H1 (cell line): ENCODE results near the gene DIPK1A. TPM values are rescaled to one million over a fixed set of nuclear protein-coding genes. Genes with fewer than 3 reads are reported as not detected.

Experiments used
- CTCF ChIA-PET: fragments of 300-600 bp; sonication (Branson Sonifier 250); formaldehyde crosslinking; loops from one replicate; lab custom pipeline; 2021; ENCODE audit not compliant: partially characterized antibody; lab: Charles Lee
- POLR2A ChIA-PET: fragments of 300-600 bp; sonication (Branson Sonifier 250); formaldehyde crosslinking; loops from one replicate; lab custom pipeline; 2021; ENCODE audit warnings: inconsistent platforms; ENCODE audit not compliant: partially characterized antibody; lab: Charles Lee
- DNase-seq, 2 experiments: peaks; one replicate each; pipeline versions ENCODE4 v3.0.0 to v3.0.0-alpha.2; 2010 to 2022; ENCODE audit warnings: low spot score in 2 of 2, low read depth in 1 of 2, mixed read lengths in 1 of 2
- FAIRE-seq: peaks from 2 replicates; lab custom pipeline; 2011; peaks lifted over from hg19 to GRCh38; lab: Jason Lieb, UNC
- H2AFZ ChIP-seq: 2 replicates; pipeline ENCODE4 v1.8.1; 2012; ENCODE audit warnings: low read length, inconsistent platforms
- H2AK5ac ChIP-seq: 2 replicates; pipeline ENCODE4 v1.6.1; 2013; ENCODE audit warnings: low read depth, low read length
- H2BK120ac ChIP-seq: replicated peaks from 2 replicates; pipeline ENCODE3; 2013; ENCODE audit warnings: low read depth, low read length, inconsistent platforms
- H2BK12ac ChIP-seq: 2 replicates; pipeline ENCODE4 v1.6.1; 2013; ENCODE audit warnings: low read depth, low read length
- H2BK15ac ChIP-seq: 2 replicates; pipeline ENCODE4 v1.6.1; 2013; ENCODE audit warnings: low read length
- H2BK20ac ChIP-seq: 2 replicates; pipeline ENCODE4 v1.6.1; 2013; ENCODE audit warnings: low read length
- H2BK5ac ChIP-seq: 2 replicates; pipeline ENCODE4 v1.6.1; 2013; ENCODE audit warnings: low read depth, low read length
- H3K14ac ChIP-seq: 2 replicates; pipeline ENCODE4 v1.6.1; 2013; ENCODE audit warnings: inconsistent platforms; ENCODE audit not compliant: insufficient read length
- H3K18ac ChIP-seq: 2 replicates; pipeline ENCODE4 v1.6.1; 2013; ENCODE audit warnings: low read length; ENCODE audit errors: extremely low read depth
- H3K23ac ChIP-seq: 2 replicates; pipeline ENCODE4 v1.6.1; 2013; ENCODE audit warnings: inconsistent platforms; ENCODE audit not compliant: insufficient read length
- H3K23me2 ChIP-seq: 2 replicates; pipeline ENCODE4 v1.6.1; 2013; ENCODE audit warnings: low read depth, low read length
- H3K27ac ChIP-seq: 2 replicates; pipeline ENCODE4 v1.6.1; 2011; ENCODE audit warnings: low read depth, low read length, inconsistent platforms
- H3K27me3 ChIP-seq, 4 experiments: replicated peaks in 1 of 4; 1 replicate in 1 of 4; 2 replicates in 3 of 4; pipeline versions ENCODE4 v1.6.1 to v1.8.1; 2011 to 2013; ENCODE audit warnings: low read length in 3 of 4, mild to moderate bottlenecking in 3 of 4, inconsistent platforms in 2 of 4, mixed read lengths in 2 of 4, moderate library complexity in 1 of 4; ENCODE audit not compliant: control insufficient read depth in 3 of 4, insufficient read depth in 3 of 4; ENCODE audit errors: extremely low read depth in 1 of 4
- H3K36me3 ChIP-seq, 4 experiments: 2 replicates each; pipeline versions ENCODE4 v1.6.1 to v1.8.1; 2011 to 2013; ENCODE audit warnings: mild to moderate bottlenecking in 4 of 4, low read length in 3 of 4, moderate library complexity in 2 of 4, control low read depth in 1 of 4, inconsistent platforms in 1 of 4; ENCODE audit not compliant: insufficient read depth in 4 of 4, control insufficient read depth in 2 of 4
- H3K4ac ChIP-seq: replicated peaks from 2 replicates; pipeline ENCODE3; 2013; ENCODE audit warnings: low read length, low read depth, mixed read lengths, inconsistent platforms; ENCODE audit not compliant: insufficient read length
- H3K4me1 ChIP-seq, 4 experiments: replicated peaks in 1 of 4; 1 replicate in 1 of 4; 2 replicates in 3 of 4; pipeline versions ENCODE4 v1.6.1 to v1.8.1; 2011 to 2013; ENCODE audit warnings: low read length in 3 of 4, inconsistent platforms in 2 of 4, mixed read lengths in 1 of 4; ENCODE audit not compliant: insufficient read depth in 4 of 4, control insufficient read depth in 3 of 4
- H3K4me2 ChIP-seq, 2 experiments: 2 replicates each; pipeline versions ENCODE4 v1.6.1 to v1.8.1; 2011 to 2013; ENCODE audit warnings: low read depth in 2 of 2, low read length in 2 of 2, control low read depth in 1 of 2, inconsistent platforms in 1 of 2, mild to moderate bottlenecking in 1 of 2; ENCODE audit not compliant: insufficient read depth in 1 of 2
- H3K4me3 ChIP-seq, 4 experiments: fragments of 200-600, 300-600 bp in 1 of 4; sonication (generic), shearing (Covaris generic), sonication (Bioruptor Twin) in 1 of 4; 2 replicates each; pipeline versions ENCODE4 v1.5.1 to v1.8.1; 2011 to 2016; ENCODE audit warnings: low read length in 4 of 4, low read depth in 3 of 4, control low read depth in 2 of 4, inconsistent platforms in 2 of 4, mild to moderate bottlenecking in 2 of 4, mixed read lengths in 1 of 4, moderate library complexity in 1 of 4; ENCODE audit not compliant: insufficient read depth in 2 of 4; ENCODE audit errors: extremely low read depth in 1 of 4
- H3K56ac ChIP-seq: replicated peaks from 2 replicates; pipeline ENCODE3; 2013; ENCODE audit warnings: low read depth, mild to moderate bottlenecking, mixed read lengths, low read length, inconsistent platforms; ENCODE audit not compliant: insufficient read length
- H3K79me1 ChIP-seq: 2 replicates; pipeline ENCODE4 v1.6.1; 2013; ENCODE audit warnings: low read depth, low read length, control low read depth
- H3K79me2 ChIP-seq, 2 experiments: 2 replicates each; pipeline versions ENCODE4 v1.6.1 to v1.8.1; 2012 to 2013; ENCODE audit warnings: low read length in 2 of 2, mild to moderate bottlenecking in 2 of 2, inconsistent platforms in 1 of 2; ENCODE audit not compliant: insufficient read depth in 2 of 2, control insufficient read depth in 1 of 2
- H3K9ac ChIP-seq, 4 experiments: replicated peaks in 1 of 4; 1 replicate in 1 of 4; 2 replicates in 3 of 4; pipeline versions ENCODE4 v1.6.1 to v1.8.1; 2011 to 2013; ENCODE audit warnings: low read depth in 3 of 4, low read length in 3 of 4, control low read depth in 2 of 4, mild to moderate bottlenecking in 2 of 4, moderate library complexity in 2 of 4, inconsistent platforms in 1 of 4; ENCODE audit errors: extremely low read depth in 1 of 4
- H3K9me3 ChIP-seq, 2 experiments: 2 replicates each; pipeline versions ENCODE4 v1.6.1 to v1.8.1; 2012 to 2013; ENCODE audit warnings: mild to moderate bottlenecking in 2 of 2, moderate library complexity in 2 of 2, control low read depth in 1 of 2, inconsistent platforms in 1 of 2, low read depth in 1 of 2, low read length in 1 of 2, mixed read lengths in 1 of 2; ENCODE audit not compliant: insufficient read depth in 2 of 2
- H4K20me1 ChIP-seq, 2 experiments: replicated peaks in 1 of 2; 2 replicates each; pipeline versions ENCODE3 to v1.8.1; 2011 to 2013; ENCODE audit warnings: inconsistent platforms in 2 of 2, low read length in 2 of 2, mild to moderate bottlenecking in 1 of 2; ENCODE audit not compliant: insufficient read depth in 2 of 2, control insufficient read depth in 1 of 2
- H4K5ac ChIP-seq: 2 replicates; pipeline ENCODE4 v1.6.1; 2013; ENCODE audit warnings: low read length, low read depth, mixed read lengths, inconsistent platforms; ENCODE audit not compliant: insufficient read length
- H4K8ac ChIP-seq: 2 replicates; pipeline ENCODE4 v1.8.0; 2013; ENCODE audit warnings: mild to moderate bottlenecking, moderate library complexity, low read length, inconsistent platforms; ENCODE audit not compliant: insufficient read depth; ENCODE audit errors: extremely low read depth
- H4K91ac ChIP-seq: replicated peaks from 2 replicates; pipeline ENCODE3; 2013; ENCODE audit warnings: low read length, mixed read lengths, inconsistent platforms; ENCODE audit not compliant: insufficient read length
- POLR2A ChIP-seq, 2 experiments: IDR thresholded peaks; 1 replicate in 1 of 2; 2 replicates in 1 of 2; pipeline ENCODE4 v1.6.1; 2011; ENCODE audit warnings: low read depth in 2 of 2, low read length in 2 of 2, mild to moderate bottlenecking in 2 of 2; ENCODE audit errors: control extremely low read depth in 1 of 2
- POLR2AphosphoS5 ChIP-seq: IDR thresholded peaks from 2 replicates; pipeline ENCODE4 v1.6.1; 2011; ENCODE audit warnings: low read depth, low read length
- ZNF274 ChIP-seq: IDR thresholded peaks from 2 replicates; pipeline ENCODE4 v1.7.0; 2012; ENCODE audit warnings: low read length, borderline replicate concordance; ENCODE audit errors: extremely low read depth
- WGBS, 2 experiments: shearing (Covaris generic) in 1 of 2; methylation state at CpG; one replicate each; pipeline versions ENCODE4 v1.1.6 to v1.1.7; 2013 to 2015; ENCODE audit warnings: low lambda C conversion rate in 2 of 2, mixed read lengths in 2 of 2, inconsistent platforms in 1 of 2, low coverage in 1 of 2, missing lambda C conversion rate in 1 of 2; ENCODE audit not compliant: insufficient replicate concordance in 2 of 2, insufficient coverage in 1 of 2, insufficient read length in 1 of 2; ENCODE audit errors: extremely low coverage in 1 of 2, missing lambda C conversion rate in 1 of 2; 5-methylcytosine and 5-hydroxymethylcytosine counted together
- polyA plus RNA-seq, 7 experiments: library from polyadenylated mRNA; depleted of rRNA in 3 of 7; stranded (reverse) in 5 of 7; unstranded in 2 of 7; fragments of >200 nt in 5 of 7; fragments of 200-250 nt in 2 of 7; gene quantifications; 1 replicate in 5 of 7; 2 replicates in 1 of 7; 4 replicates in 1 of 7; pipeline versions ENCODE4 v1.2.1 to v1.2.3, GENCODE V29; 2011 to 2013; ENCODE audit warnings: missing spikeins in 2 of 7, mixed read lengths in 2 of 7
- total RNA-seq: library from RNA; stranded (reverse); fragmentation: NEBNext Ultra II Directional; extraction: Animal tissue kit (Norgen Biotek cat#: 25700); gene quantifications from 2 replicates; pipeline ENCODE4 v1.2.1, GENCODE V29; 2021

The DIPK1A gene
- total and polyA plus RNA-seq, 2 of the 8 experiments (the other 6 are each of a cell fraction or from before 2014, with no cell fraction given): 2.5 to 5.0 TPM

GRCh38 chr1:92843046-92843423, 118.2 kb downstream of the DIPK1A start:
- H2AK5ac ChIP-seq: no peak overlapping the region
- H2BK12ac ChIP-seq: no peak overlapping the region
- no peak for DNase-seq
- H4K8ac ChIP-seq: no peak overlapping the region
- ChIA-PET POLR2A (interaction anchor here (0.6 to 4.9 kb wide), 15 partner anchors 9 to 303 kb away, joined by 3 to 72 read pairs (median 3); partner anchors contain the start of gene RPL5), CTCF (interaction anchor here (1.4 to 1.6 kb wide), 3 partner anchors 11 to 151 kb away, joined by 4 to 8 read pairs (median 7); partner anchors contain the start of gene RPL5)
- H2BK20ac ChIP-seq: no peak overlapping the region
- H2BK120ac ChIP-seq: no peak overlapping the region
- H3K27me3 ChIP-seq: no peaks in the 10 kb centered on the region
- no peak overlapping the region for H2BK5ac ChIP-seq
- no peak overlapping the region for H4K5ac ChIP-seq
- H4K20me1 ChIP-seq: peaks cover 12 to 16% of the 10 kb centered on the region in 2 experiments
- peak; percentile 54 for TF ChIP-seq POLR2AphosphoS5
- no peak for TF ChIP-seq ZNF274
- TF ChIP-seq POLR2A (IDR thresholded peaks at IDR 0.05; ENCODE audit: control extremely low read depth in 1 of 2, low read depth in 2 of 2, low read length in 2 of 2): peak in 1 of 2 experiments; percentile 71; a peak in 2 of 3 replicates
- no peaks in the 10 kb centered on the region for H3K4me1 ChIP-seq
- no peak for FAIRE-seq
- H3K4me2 ChIP-seq: no peak overlapping the region
- H3K9me3 ChIP-seq: no peaks in the 10 kb centered on the region
- no peak overlapping the region for H2AFZ ChIP-seq
- no peak overlapping the region for H3K4ac ChIP-seq
- H3K23ac ChIP-seq: no peak overlapping the region
- no peak overlapping the region for H3K9ac ChIP-seq
- no peak overlapping the region for H4K91ac ChIP-seq
- H3K27ac ChIP-seq: no peak overlapping the region
- H2BK15ac ChIP-seq: no peak overlapping the region
- H3K79me1 ChIP-seq: no peaks in the 10 kb centered on the region; the same call in 1 of the 2 replicates
- no peaks in the 10 kb centered on the region for H3K23me2 ChIP-seq
- 42% methylated on average over 2 of the region's 2 CpGs; no CpG with 5 or more reads in 1 of the 2 experiments for WGBS, 2 experiments
- H3K36me3 ChIP-seq: peaks cover 21 to 62% (median 51%) of the 10 kb centered on the region in 4 experiments
- no peak overlapping the region for H3K18ac ChIP-seq
- H3K4me3 ChIP-seq: no peak overlapping the region
- H3K56ac ChIP-seq: no peak overlapping the region
- peaks cover under 1 to 23% of the 10 kb centered on the region in 2 experiments; a peak in 3 of 4 replicates for H3K79me2 ChIP-seq
- H3K14ac ChIP-seq: no peak overlapping the region
